Caki2 (cell line): ENCODE data around the gene KCNJ11. TPM values are rescaled to one million over a fixed set of nuclear protein-coding genes. Genes with fewer than 3 reads are reported as not detected.

Experiments used
- DNase-seq: peaks from one replicate; pipeline ENCODE4 v3.0.0-alpha.2; 2015; ENCODE audit warnings: low read depth
- in situ Hi-C: cut with HindIII; loops from 2 replicates; pipeline ENCODE4 v1.10.0; 2016; ENCODE audit warnings: low sequenced_read_pairs, low pct_unique_long_range_greater_than_20kb, mixed read lengths
- total RNA-seq: library from RNA; depleted of rRNA; stranded (reverse); fragments of >200 nt; shearing (Covaris generic); gene quantifications from 2 replicates; pipeline ENCODE4 v1.2.3, GENCODE V29; 2014; ENCODE audit warnings: low replicate concordance

Gene KCNJ11
- total RNA-seq, 1 experiment from 2014 or later: 5.3 TPM

GRCh38 chr11:17395554-17395961 lies 7.1 kb upstream of the KCNJ11 start:
- in situ Hi-C loops: no loop called here
- no peak for DNase-seq

GRCh38 chr11:17394743-17395390 lies 6.4 kb upstream of the KCNJ11 start:
- in situ Hi-C loops: no loop called here
- no peak for DNase-seq

GRCh38 chr11:17393472-17393871 lies 5.0 kb upstream of the KCNJ11 start:
- DNase-seq: no peak
- in situ Hi-C loops: no loop called here

DNA sequence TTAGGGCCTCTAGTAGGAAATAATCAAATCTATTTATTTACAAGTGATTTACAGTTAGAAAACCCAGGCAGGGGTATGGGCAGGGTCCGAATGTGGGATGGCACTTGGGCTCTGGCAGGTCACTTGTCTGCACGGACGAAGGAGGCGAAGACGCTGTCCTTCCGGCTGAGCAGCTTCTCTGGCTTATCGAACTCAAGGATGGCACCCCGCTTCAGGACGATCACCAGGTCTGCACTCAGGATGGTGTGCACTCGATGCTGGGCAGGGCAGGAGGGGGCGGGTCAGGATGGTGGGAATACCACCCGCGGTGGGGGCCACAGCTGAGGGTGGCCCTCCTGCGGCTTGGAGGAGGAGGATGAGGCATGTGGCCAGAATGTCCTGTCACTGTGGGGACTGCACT lies 4.4 kb upstream of the KCNJ11 start:
- no peak for DNase-seq
- in situ Hi-C loops: no loop called here

DNA sequence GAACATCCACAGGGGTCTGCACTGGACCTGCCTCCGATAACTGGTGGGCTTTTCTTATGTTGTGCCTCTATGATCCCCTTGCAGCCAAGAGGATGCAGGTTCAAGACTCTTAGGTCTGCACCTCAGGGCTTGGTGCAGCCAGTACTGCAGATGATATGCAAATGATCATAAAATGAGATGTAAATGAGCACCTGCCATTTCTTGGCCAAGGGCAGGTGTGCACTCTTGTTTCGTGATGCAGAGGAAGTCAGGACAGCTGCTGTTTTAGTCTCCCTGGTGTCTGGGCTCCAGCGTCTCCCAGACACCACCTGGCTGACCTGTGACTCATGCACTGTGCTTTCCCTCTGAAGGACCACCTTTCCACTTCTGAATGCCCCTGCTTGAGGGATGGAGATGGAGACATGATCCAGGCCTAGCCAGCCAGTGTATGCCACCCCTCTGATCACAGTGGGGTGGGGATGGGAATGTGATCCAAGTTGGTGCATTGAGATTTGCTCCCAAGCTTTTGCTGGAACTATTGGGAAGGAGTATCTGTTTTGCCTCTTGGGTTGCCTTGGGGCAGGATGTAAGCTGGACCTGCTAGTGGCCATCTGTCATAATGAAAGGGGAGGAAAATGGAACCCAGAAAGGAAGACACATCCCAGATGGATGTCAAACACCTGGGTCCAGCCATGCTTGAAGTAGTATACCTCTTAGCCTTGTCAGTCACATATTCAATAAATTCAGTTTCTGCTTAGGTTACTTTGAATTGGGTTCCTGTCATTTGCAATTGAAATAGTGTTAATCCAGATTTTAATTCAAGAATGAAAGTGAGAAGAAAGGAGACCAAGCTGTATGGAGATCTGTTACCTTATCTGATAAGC lies 3.3 kb upstream of the KCNJ11 start:
- DNase-seq: no peak
- in situ Hi-C loops: no loop called here

- in situ Hi-C loops: no loop called here
- DNase-seq: no peak
These were observed 1.6 kb upstream of the KCNJ11 start for GRCh38 chr11:17389957-17390649.

GRCh38 chr11:17389211-17389956 lies 925 bp upstream of the KCNJ11 start:
- in situ Hi-C loops: no loop called here
- DNase-seq: peak; percentile 80

- in situ Hi-C loops: no loop called here
- no peak for DNase-seq
These were observed 648 bp downstream of the KCNJ11 start for GRCh38 chr11:17387811-17388210.

GRCh38 chr11:17387254-17387653 lies 1.2 kb downstream of the KCNJ11 start:
- DNase-seq: no peak
- in situ Hi-C loops: no loop called here

DNA sequence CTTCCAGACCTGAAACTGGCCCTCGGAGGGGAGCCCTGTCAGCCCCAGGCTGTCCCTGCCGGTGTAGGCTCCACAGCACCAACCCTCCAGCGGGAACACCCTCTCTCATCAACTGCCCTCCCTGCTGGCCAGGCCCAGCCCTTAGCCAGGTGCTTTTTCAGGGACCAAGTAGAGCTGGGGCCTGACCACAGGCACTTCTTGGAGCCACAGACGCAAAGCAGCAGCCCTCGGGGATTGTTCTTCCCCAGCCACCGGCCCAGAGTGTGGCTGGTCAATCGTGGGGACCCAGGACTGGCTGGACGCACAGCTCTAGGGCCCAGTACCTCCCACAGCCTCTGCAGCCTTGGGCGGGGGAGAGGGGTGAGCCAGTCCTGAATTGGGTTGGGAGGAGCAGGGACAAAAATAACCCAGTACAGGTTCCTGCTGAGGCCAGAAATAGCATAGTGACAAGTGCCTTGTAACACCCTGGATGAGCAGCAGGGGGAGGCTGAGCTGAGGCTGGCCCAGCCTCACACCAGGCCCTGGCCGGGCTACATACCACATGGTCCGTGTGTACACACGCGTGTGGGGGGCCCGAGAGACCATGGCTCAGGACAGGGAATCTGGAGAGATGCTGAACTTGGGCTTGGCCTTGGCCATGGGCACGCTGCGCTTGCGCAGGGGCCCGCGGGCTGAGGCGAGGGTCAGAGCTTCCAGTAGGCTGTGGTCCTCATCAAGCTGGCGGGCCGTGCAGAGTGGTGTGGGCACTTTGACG lies 2.0 kb downstream of the KCNJ11 start:
- peak; percentile 27 for DNase-seq
- in situ Hi-C loops: no loop called here

DNA sequence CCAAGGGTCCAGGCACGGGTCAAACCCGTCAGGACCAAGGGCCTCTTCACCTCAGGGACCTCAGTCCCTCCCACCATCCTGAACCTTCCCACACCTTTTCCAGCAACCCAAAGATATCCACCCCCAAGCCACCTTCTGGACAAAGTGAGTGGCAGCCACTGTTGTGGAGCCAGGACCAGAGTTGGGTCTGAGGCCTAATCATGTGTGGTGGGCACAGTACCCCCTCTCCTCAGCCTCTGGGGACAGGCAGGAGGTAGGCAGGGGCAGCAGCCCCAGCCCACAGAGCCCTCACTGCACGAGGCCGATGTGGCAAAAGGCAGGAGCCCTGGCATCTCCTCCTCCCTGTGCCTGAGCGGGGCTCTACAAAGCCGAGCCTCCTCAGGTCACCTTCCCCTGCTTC lies 2.5 kb downstream of the KCNJ11 start:
- in situ Hi-C loops: no loop called here
- DNase-seq: no peak

GRCh38 chr11:17385492-17385891 lies 3.0 kb downstream of the KCNJ11 start:
- in situ Hi-C loops: no loop called here
- no peak for DNase-seq

DNA sequence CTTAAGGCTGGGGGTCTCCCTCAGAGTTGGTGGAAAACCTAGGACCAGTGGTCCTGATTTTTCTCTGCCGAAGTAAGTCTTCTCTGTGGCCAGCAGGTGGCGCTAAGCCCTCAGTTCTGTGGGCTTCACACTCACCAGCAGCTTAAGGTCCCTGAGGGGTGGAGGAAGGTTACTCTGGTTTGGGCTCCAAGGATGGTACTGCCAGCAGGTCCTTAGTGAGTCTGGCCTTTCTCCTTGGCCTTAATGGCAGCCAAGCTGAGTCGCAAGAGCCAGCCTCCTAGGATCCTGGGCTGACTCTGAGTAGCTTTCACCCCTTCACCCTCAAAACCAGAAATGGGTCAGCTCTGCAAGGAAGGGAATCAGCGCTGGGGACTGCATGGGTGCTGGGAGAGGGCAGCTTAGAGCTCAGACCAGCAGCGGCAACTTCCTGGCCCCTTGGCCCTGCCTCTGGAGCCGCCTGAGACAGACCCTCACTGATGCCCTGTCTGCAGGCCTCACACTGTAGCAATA lies 4.4 kb downstream of the KCNJ11 start:
- DNase-seq: peak; percentile 44
- in situ Hi-C loops: no loop called here

DNA sequence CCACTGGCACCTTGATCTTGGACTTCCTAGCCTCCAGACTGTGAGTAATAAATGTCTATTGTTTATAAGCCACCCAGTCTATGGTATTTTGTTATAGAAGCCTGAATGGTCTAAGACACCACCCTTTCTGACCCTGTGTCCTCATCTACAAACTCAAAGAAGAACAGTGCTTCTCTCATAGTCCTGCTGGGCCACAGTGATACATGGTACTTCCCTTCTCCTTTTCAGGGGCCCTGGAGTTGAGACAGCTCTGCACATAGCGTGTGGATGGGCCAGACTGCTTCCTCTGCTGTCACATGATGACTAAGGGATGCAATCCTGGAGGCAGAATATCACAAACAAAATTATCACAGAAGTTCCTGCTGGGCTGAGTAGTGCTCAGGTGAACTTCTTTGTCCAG lies 5.0 kb downstream of the KCNJ11 start:
- no peak for DNase-seq
- in situ Hi-C loops: no loop called here

DNA sequence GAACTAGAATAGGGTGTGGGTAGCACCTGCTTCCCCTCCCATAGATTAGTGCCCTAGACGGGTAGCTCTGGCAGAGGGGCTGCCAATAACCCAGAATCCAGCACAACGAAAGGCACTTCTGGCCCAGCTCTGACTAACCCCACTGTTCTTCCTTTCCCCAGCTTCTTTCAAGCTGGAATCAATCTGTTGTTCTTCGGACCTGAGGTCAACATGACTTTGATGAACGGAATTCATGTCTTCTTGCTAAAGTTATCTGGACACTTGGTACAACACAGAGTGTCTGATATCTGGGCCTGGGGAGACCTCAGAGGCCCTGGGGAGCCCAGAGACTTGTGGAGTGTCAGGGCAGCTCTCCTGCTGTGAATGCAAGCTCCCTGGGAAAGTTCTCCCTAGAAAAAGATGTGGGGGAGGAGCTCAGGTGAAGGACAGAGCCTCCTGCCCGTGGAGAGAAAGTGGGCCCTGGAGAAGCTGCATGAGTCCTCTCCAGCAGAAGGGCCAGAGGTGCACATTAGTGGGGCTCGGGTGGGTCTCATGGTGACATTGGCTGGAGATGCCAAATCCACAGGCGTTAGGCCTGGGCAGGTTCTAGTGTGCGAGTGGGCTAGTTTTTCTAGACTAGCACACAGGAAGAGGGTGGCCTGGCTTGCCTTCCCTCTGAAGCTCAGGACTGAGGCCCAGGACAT lies 6.3 kb downstream of the KCNJ11 start:
- in situ Hi-C loops: no loop called here
- DNase-seq: no peak

- no peak for DNase-seq
- in situ Hi-C loops: no loop called here
These were observed 7.3 kb downstream of the KCNJ11 start for GRCh38 chr11:17381156-17381555.
